Lower lobe of right lung (tissue), 2 donors: ENCODE results near the gene MDM1. TPM values are rescaled to one million over a fixed set of nuclear protein-coding genes. Genes with fewer than 3 reads are reported as not detected.

Experiments used
- ATAC-seq, 2 donors: fragments of 200-7000 bp; cut with Tn5 transposase; one replicate each; pipeline ENCODE4 v1.9.1; 2020 to 2022; ENCODE audit warnings: mild to moderate bottlenecking in 2 of 2, moderate library complexity in 2 of 2
- DNase-seq: peaks from one replicate; pipeline ENCODE4 v3.0.0-alpha.2; 2020
- H3K27ac ChIP-seq: fragments of 200-600 bp; one replicate; pipeline ENCODE4 v1.8.0; 2022
- H3K27me3 ChIP-seq: fragments of 200-600 bp; one replicate; pipeline ENCODE4 v1.8.0; 2022; ENCODE audit warnings: low read depth
- H3K36me3 ChIP-seq: fragments of 200-600 bp; one replicate; pipeline ENCODE4 v1.8.0; 2022; ENCODE audit warnings: mild to moderate bottlenecking
- H3K4me1 ChIP-seq: fragments of 200-600 bp; one replicate; pipeline ENCODE4 v1.8.0; 2022
- H3K4me3 ChIP-seq: fragments of 200-600 bp; one replicate; pipeline ENCODE4 v1.8.0; 2022; ENCODE audit warnings: mild to moderate bottlenecking
- H3K9me3 ChIP-seq: fragments of 200-600 bp; one replicate; pipeline ENCODE4 v1.8.0; 2022
- intact Hi-C: fragments of 100-400 bp; cut with DNase I; formaldehyde crosslinking; loops from one replicate; pipeline ENCODE4 v1.11.0; 2022
- total RNA-seq: library from RNA; stranded (reverse); fragmentation: NEBNext Ultra II Directional; extraction: Animal tissue kit (Norgen Biotek cat#: 25700); gene quantifications from one replicate; pipeline ENCODE4 v1.2.1, GENCODE V29; 2021
- TF ChIP-seq, protein P1 (sequence below): fragments of 200-600 bp; IDR thresholded peaks from one replicate; pipeline ENCODE4 v1.8.0; 2022; ENCODE audit warnings: antibody characterized with exemption, mild to moderate bottlenecking
- donor health status: DM: no; HTN: yes; CAD: no; lungs with severe emphysema.

Gene MDM1
- total RNA-seq, 1 donor from 2014 or later: 13.8 TPM

DNA sequence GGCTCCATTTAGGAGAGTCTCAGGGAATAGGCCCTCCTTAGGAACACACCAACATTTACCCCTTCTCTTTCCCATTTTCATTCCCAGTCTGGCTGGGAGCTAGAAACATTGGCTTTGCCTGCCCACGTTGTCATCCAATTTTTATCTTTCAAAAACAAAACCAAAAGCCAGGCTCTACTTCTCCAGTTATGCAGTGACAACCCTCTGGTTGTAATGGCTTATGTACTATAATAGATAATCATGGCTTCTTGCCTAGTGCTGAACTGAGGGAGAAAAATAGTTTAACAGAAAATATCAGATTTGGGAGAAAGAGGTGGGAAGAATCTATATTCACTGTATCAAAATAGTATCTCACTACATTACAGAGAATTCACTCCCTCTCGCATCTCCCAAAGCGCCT lies 46.6 kb downstream of the MDM1 start:
- no peaks in the 10 kb centered on the region for H3K4me1 ChIP-seq
- H3K27ac ChIP-seq: no peak overlapping the region
- DNase-seq: no peak
- TF ChIP-seq, protein P1, sequence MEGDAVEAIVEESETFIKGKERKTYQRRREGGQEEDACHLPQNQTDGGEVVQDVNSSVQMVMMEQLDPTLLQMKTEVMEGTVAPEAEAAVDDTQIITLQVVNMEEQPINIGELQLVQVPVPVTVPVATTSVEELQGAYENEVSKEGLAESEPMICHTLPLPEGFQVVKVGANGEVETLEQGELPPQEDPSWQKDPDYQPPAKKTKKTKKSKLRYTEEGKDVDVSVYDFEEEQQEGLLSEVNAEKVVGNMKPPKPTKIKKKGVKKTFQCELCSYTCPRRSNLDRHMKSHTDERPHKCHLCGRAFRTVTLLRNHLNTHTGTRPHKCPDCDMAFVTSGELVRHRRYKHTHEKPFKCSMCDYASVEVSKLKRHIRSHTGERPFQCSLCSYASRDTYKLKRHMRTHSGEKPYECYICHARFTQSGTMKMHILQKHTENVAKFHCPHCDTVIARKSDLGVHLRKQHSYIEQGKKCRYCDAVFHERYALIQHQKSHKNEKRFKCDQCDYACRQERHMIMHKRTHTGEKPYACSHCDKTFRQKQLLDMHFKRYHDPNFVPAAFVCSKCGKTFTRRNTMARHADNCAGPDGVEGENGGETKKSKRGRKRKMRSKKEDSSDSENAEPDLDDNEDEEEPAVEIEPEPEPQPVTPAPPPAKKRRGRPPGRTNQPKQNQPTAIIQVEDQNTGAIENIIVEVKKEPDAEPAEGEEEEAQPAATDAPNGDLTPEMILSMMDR: no peak
- H3K27me3 ChIP-seq: no peaks in the 10 kb centered on the region
- no peak overlapping the region for H3K4me3 ChIP-seq
- intact Hi-C loops: no loop called here
- no peaks in the 10 kb centered on the region for H3K36me3 ChIP-seq
- H3K9me3 ChIP-seq: no peaks in the 10 kb centered on the region
- ATAC-seq: no peak

DNA sequence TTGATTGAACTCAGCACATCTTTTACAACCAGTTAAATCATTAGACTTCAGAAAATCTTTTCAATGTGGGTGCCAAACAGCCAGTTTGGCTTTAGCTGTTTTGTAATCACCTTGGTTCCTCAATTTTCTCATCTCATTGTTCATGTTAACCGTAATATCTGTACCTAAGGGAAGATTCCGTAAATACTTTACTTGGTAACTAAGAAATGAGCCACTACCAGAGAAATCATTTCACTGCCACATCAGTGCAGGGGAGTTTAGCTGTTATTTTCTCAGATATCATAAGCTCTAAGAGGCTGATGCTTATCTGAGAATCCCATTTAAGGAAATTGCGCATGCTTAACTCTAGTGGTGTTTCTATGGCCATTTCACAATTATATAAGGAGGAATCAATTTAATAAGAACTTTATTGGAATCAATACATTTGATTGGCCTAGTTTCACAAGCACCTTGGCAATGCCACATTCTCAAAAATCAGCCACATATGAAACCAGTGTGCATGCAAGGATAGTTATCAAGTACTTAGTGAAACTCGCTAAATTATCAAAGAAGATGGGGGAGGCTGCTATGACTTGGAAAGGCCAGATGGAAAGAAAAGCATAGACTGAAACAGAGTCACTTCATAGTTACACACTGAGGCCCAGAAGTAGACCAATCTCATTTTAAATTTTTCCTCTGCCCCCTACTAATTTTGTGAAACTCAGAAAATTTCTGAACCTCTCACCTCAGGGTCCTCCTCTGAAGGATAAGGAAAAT lies 50.7 kb downstream of the MDM1 start:
- no peaks in the 10 kb centered on the region for H3K4me1 ChIP-seq
- DNase-seq: no peak
- no peak for ATAC-seq
- no peaks in the 10 kb centered on the region for H3K27me3 ChIP-seq
- intact Hi-C loops: no loop called here
- H3K27ac ChIP-seq: no peak overlapping the region
- H3K36me3 ChIP-seq: no peaks in the 10 kb centered on the region
- H3K9me3 ChIP-seq: no peaks in the 10 kb centered on the region
- TF ChIP-seq, protein P1: no peak
- no peak overlapping the region for H3K4me3 ChIP-seq

DNA sequence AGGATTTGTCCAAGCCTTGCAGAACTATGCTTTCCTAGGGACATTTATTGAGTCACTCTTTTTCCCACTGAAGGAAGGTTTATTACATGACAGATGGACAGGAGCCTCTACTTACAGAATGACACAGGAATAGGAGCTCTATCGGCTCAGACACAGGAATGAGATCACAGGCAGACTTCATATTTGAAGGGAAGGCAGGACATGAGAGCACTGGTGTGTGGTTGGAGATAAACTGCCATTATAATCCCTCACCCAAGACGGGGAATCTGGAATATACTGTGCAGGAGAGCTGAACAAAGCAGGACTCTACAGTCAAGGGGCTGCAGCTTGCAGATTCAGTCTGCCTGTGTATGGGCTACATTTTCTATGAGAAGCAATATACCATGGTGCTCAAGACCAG lies 51.9 kb downstream of the MDM1 start:
- DNase-seq (no peak), ATAC-seq (no peak)
- Histone ChIP-seq H3K9me3 (no peaks in the 10 kb centered on the region), H3K27me3 (no peaks in the 10 kb centered on the region), H3K27ac (no peak overlapping the region), H3K36me3 (no peaks in the 10 kb centered on the region), H3K4me1 (no peaks in the 10 kb centered on the region), H3K4me3 (no peak overlapping the region)
- TF ChIP-seq, protein P1: no peak
- intact Hi-C loops: no loop called here

DNA sequence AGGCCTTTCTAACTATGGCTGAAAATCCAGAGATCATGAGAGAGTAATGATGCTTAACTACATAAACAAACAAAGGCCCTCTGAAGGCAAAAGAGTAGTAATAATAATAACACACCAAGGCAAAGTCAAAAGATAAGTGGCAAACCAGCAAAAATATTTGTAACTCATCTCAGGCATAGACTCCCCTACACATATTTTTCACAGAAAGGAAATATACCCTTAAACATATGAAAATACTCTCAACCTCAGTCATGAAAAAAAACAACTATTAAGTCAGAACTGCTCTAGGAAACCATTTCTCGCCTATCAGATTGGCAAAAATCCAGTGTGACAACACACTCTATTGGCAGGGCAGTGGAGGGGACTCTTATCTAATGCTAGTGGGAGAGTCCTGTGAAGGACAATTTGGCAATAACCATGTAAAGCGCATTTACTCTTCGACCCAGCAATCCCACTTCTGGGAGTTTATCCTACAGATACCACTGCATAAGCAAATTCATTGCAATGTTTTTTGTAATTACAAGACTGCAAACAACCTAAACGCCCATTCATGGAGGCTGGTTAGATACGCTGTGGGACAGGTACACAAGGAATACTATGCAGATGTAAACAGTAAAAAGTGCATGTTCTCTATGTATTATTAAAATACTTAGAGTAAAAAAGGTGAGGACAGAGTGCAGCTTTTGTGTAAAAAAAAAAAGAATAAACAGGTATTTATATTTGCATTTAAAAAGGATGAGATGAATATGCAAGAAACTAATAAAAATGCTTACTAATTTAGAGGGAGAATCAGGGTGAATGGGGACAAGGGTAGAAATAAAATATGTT lies 52.7 kb downstream of the MDM1 start:
- H3K27me3 ChIP-seq: no peaks in the 10 kb centered on the region
- no peaks in the 10 kb centered on the region for H3K9me3 ChIP-seq
- no peaks in the 10 kb centered on the region for H3K36me3 ChIP-seq
- intact Hi-C loops: no loop called here
- H3K27ac ChIP-seq: no peak overlapping the region
- H3K4me1 ChIP-seq: no peaks in the 10 kb centered on the region
- DNase-seq: no peak
- peak in 1 of 2 donors; percentile 32 for ATAC-seq
- TF ChIP-seq, protein P1: no peak
- no peak overlapping the region for H3K4me3 ChIP-seq

DNA sequence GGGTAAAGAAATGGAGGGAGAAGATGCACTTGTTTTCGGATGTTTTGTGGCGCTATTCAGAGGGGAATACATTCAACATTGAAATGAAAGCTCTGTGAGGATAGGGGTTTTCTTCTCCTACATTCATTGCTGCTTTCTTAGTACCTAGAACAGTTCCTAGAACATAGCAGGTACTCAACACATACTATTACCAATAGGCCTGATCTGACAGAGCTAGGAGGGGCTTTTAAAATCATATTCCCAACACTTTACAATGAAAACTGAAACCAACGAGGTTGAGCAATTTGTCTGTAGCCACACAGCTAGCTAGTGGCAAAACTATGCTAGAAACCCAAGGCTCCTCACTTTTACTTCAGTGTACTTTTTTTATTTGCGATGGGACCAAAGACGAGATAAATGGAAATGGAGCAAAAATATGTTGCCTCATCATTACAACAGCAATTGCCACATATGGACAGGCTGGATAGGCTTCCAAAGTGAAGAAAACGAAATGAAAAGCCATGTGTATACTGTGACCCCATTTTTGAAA lies 55.7 kb downstream of the MDM1 start:
- H3K27me3 ChIP-seq: no peaks in the 10 kb centered on the region
- ATAC-seq: no peak
- no peaks in the 10 kb centered on the region for H3K4me1 ChIP-seq
- no peak overlapping the region for H3K4me3 ChIP-seq
- intact Hi-C loops: no loop called here
- no peaks in the 10 kb centered on the region for H3K9me3 ChIP-seq
- TF ChIP-seq, protein P1: no peak
- H3K36me3 ChIP-seq: no peaks in the 10 kb centered on the region
- no peak for DNase-seq
- no peak overlapping the region for H3K27ac ChIP-seq
